ENCODE results near the gene GLYATL3.

- no peak for TF ChIP-seq POLR2AphosphoS5 (IDR thresholded peaks at IDR 0.05; ENCODE audit: low read depth, low read length)
- TF ChIP-seq CTCF (IDR thresholded peaks at IDR 0.05) = no peak
- TF ChIP-seq SIN3A (IDR thresholded peaks at IDR 0.05; ENCODE audit: borderline replicate concordance, insufficient read depth, low read depth, low read length) = no peak
- TF ChIP-seq TCF7L2 (IDR thresholded peaks at IDR 0.05; ENCODE audit: low read depth, low read length) = no peak
These were observed 50.2 kb downstream of the GLYATL3 start for GRCh38 chr6:49549691-49550491.

All from Panc1 (cell line).